ENCODE data around the gene ZNHIT3.
"Not testable (repeated sequence)": the region's sequence is repeated elsewhere in the genome, so short reads cannot be mapped to it uniquely, and the experiment has no call there.

ZNHIT3 gene

GRCh38 chr17:36486204-36487194 lies at the start of gene ZNHIT3:
TSS of gene ZNHIT3 (plus strand) at chr17:36486681. CDS start at chr17:36486700, 19 bp downstream.
- DNase-seq: peak; percentile 91

GRCh38 chr17:36441792-36442191 lies 44.7 kb upstream of the ZNHIT3 start:
- not testable (repeated sequence) for DNase-seq

GRCh38 chr17:36443777-36444176 lies 42.7 kb upstream of the ZNHIT3 start:
- no peak for DNase-seq

GRCh38 chr17:36449997-36450396 lies 36.5 kb upstream of the ZNHIT3 start:
- not testable (repeated sequence) for DNase-seq

GRCh38 chr17:36452888-36453287 lies 33.6 kb upstream of the ZNHIT3 start:
- not testable (repeated sequence) for DNase-seq

GRCh38 chr17:36457701-36458100 lies 28.8 kb upstream of the ZNHIT3 start:
- not testable (repeated sequence) for DNase-seq

GRCh38 chr17:36459045-36459444 lies 27.4 kb upstream of the ZNHIT3 start:
- no peak for DNase-seq

- no peak for DNase-seq
Observed at GRCh38 chr17:36459601-36460000, 26.9 kb upstream of the ZNHIT3 start.

GRCh38 chr17:36460265-36460937 lies 26.1 kb upstream of the ZNHIT3 start:
- DNase-seq: no peak

GRCh38 chr17:36461330-36462110 lies 25.0 kb upstream of the ZNHIT3 start:
- no peak for DNase-seq

- DNase-seq: no peak
Observed at GRCh38 chr17:36463916-36464764, 22.3 kb upstream of the ZNHIT3 start.

- DNase-seq: no peak
Observed at GRCh38 chr17:36464765-36465088, 21.8 kb upstream of the ZNHIT3 start.

- no peak for DNase-seq
Observed at GRCh38 chr17:36468903-36469635, 17.4 kb upstream of the ZNHIT3 start.

- no peak for DNase-seq
Observed at GRCh38 chr17:36469733-36470132, 16.7 kb upstream of the ZNHIT3 start.

- DNase-seq: no peak
Observed at GRCh38 chr17:36470499-36470898, 16.0 kb upstream of the ZNHIT3 start.

GRCh38 chr17:36474571-36474970 lies 11.9 kb upstream of the ZNHIT3 start:
- DNase-seq: no peak

- DNase-seq: no peak
Observed at GRCh38 chr17:36475346-36475970, 11.0 kb upstream of the ZNHIT3 start.

- no peak for DNase-seq
Observed at GRCh38 chr17:36481829-36482228, 4.7 kb upstream of the ZNHIT3 start.

- DNase-seq: peak; percentile 6
Observed at GRCh38 chr17:36482611-36483504, 3.6 kb upstream of the ZNHIT3 start.

GRCh38 chr17:36484021-36484420 lies 2.5 kb upstream of the ZNHIT3 start:
- not testable (repeated sequence) for DNase-seq
